GM19324 (cell line): ENCODE results near the gene PGM5.

ENCODE experiments used
- ATAC-seq: cut with Tn5 transposase; IDR thresholded peaks from one replicate; pipeline ENCODE4 v1.9.1; 2021; ENCODE audit warnings: mild to moderate bottlenecking, moderate library complexity; ENCODE audit not compliant: unreplicated experiment, low FRiP score

Gene PGM5

GRCh38 chr9:68429631-68430030 is 73.2 kb downstream of the PGM5 start:
- no peak for ATAC-seq

GRCh38 chr9:68431307-68431706 is 74.9 kb downstream of the PGM5 start:
- no peak for ATAC-seq

GRCh38 chr9:68433531-68434110 is 77.2 kb downstream of the PGM5 start:
- no peak for ATAC-seq

- ATAC-seq: no peak
Measured at GRCh38 chr9:68437785-68438184, 81.4 kb downstream of the PGM5 start.

- no peak for ATAC-seq
Measured at GRCh38 chr9:68443624-68444023, 87.2 kb downstream of the PGM5 start.

GRCh38 chr9:68446836-68447235 is 90.4 kb downstream of the PGM5 start:
- ATAC-seq: no peak

GRCh38 chr9:68447611-68448010 is 91.2 kb downstream of the PGM5 start:
- ATAC-seq: no peak

- ATAC-seq: no peak
Measured at GRCh38 chr9:68454579-68455334, 98.3 kb downstream of the PGM5 start.

GRCh38 chr9:68455451-68455850 is 99.0 kb downstream of the PGM5 start:
- no peak for ATAC-seq

- ATAC-seq: no peak
Measured at GRCh38 chr9:68457803-68458202, 101.4 kb downstream of the PGM5 start.

- no peak for ATAC-seq
Measured at GRCh38 chr9:68458918-68459317, 102.5 kb downstream of the PGM5 start.

GRCh38 chr9:68462105-68462775 is 105.8 kb downstream of the PGM5 start:
- ATAC-seq: no peak

GRCh38 chr9:68470067-68470466 is 113.7 kb downstream of the PGM5 start:
- no peak for ATAC-seq

- ATAC-seq: no peak
Measured at GRCh38 chr9:68470634-68471033, 114.2 kb downstream of the PGM5 start.

GRCh38 chr9:68472119-68472518 is 115.7 kb downstream of the PGM5 start:
- ATAC-seq: no peak

GRCh38 chr9:68473790-68474189 is 117.4 kb downstream of the PGM5 start:
- no peak for ATAC-seq

- ATAC-seq: no peak
Measured at GRCh38 chr9:68476422-68476821, 120.0 kb downstream of the PGM5 start.

- ATAC-seq: no peak
Measured at GRCh38 chr9:68476847-68477246, 120.4 kb downstream of the PGM5 start.

- ATAC-seq: no peak
Measured at GRCh38 chr9:68480807-68481206, 124.4 kb downstream of the PGM5 start.

GRCh38 chr9:68482548-68482947 is 126.1 kb downstream of the PGM5 start:
- no peak for ATAC-seq

GRCh38 chr9:68488126-68488525 is 131.7 kb downstream of the PGM5 start:
- no peak for ATAC-seq

GRCh38 chr9:68489646-68490045 is 133.2 kb downstream of the PGM5 start:
- ATAC-seq: no peak
